HepG2 (cell line): ENCODE measurements around the gene CLDN9. TPM values are rescaled to one million over a fixed set of nuclear protein-coding genes. Genes with fewer than 3 reads are reported as not detected.

Source experiments
- ATAC-seq: fragments of 200-7000 bp; cut with Tn5 transposase; 3 replicates; pipeline ENCODE4 v1.9.1; 2020; ENCODE audit warnings: mild to moderate bottlenecking, moderate library complexity
- BruUV-seq: library from RNA; stranded (reverse); fragments of 400-500 nt; replicated peaks from 2 replicates; lab custom pipeline; 2021; lab: Mats Ljungman, UMichigan
- CTCF ChIA-PET: fragments of 300-600 bp; formaldehyde crosslinking; extraction: SDS; loops from one replicate; lab custom pipeline; 2021; ENCODE audit warnings: low total read pairs, inconsistent platforms, low intra/inter-chr PET ratio; lab: Yijun Ruan, JAX
- POLR2A ChIA-PET: fragments of 350-600 bp; sonication (Branson Sonifier 250); formaldehyde crosslinking; loops from one replicate; lab custom pipeline; 2020; ENCODE audit warnings: antibody characterized with exemption, inconsistent platforms; lab: Yijun Ruan, JAX
- DNase-seq: peaks from one replicate; pipeline ENCODE4 v3.0.0-alpha.2; 2015; ENCODE audit warnings: low spot score
- FAIRE-seq: peaks from 3 replicates; lab custom pipeline; 2011; peaks lifted over from hg19 to GRCh38; lab: Jason Lieb, UNC
- H2AFZ ChIP-seq: one replicate; pipeline ENCODE4 v1.6.1; 2011; ENCODE audit warnings: low read length, inconsistent platforms
- H3K27ac ChIP-seq: fragments of 300-600 bp; 3 replicates; pipeline ENCODE4 v1.8.0; 2011; ENCODE audit warnings: mixed run types, mild to moderate bottlenecking, mixed read lengths, low read length, inconsistent platforms; ENCODE audit not compliant: insufficient read depth; ENCODE audit errors: extremely low read length
- H3K27me3 ChIP-seq, 2 experiments: fragments of 200-600 bp in 1 of 2; 2 replicates in 1 of 2; 3 replicates in 1 of 2; pipeline versions ENCODE4 v1.6.0 to v1.8.0; 2011; ENCODE audit warnings: low read length in 2 of 2, mild to moderate bottlenecking in 2 of 2, moderate library complexity in 2 of 2, inconsistent platforms in 1 of 2; ENCODE audit not compliant: insufficient read depth in 2 of 2, control insufficient read depth in 1 of 2
- H3K36me3 ChIP-seq, 2 experiments: fragments of 200-600 bp in 1 of 2; replicated peaks in 1 of 2; 2 replicates in 1 of 2; 3 replicates in 1 of 2; pipeline versions ENCODE4 v1.5.1 to v1.8.0; 2011; ENCODE audit warnings: low read length in 2 of 2, inconsistent platforms in 1 of 2; ENCODE audit not compliant: insufficient read depth in 2 of 2, control insufficient read depth in 1 of 2
- H3K4me1 ChIP-seq: 2 replicates; pipeline ENCODE4 v1.5.1; 2012; ENCODE audit warnings: low read length, inconsistent platforms; ENCODE audit not compliant: insufficient read depth
- H3K4me2 ChIP-seq: 2 replicates; pipeline ENCODE4 v1.6.0; 2011; ENCODE audit warnings: low read depth, low read length, inconsistent platforms
- H3K4me3 ChIP-seq, 3 experiments: fragments of 200-600 bp in 1 of 3; sonication (generic), shearing (Covaris generic) in 1 of 3; replicated peaks in 1 of 3; 2 replicates each; pipeline ENCODE4 v1.5.1; 2011 to 2016; ENCODE audit warnings: low read length in 3 of 3, inconsistent platforms in 2 of 3, low read depth in 2 of 3, mild to moderate bottlenecking in 2 of 3, control low read depth in 1 of 3, mixed read lengths in 1 of 3; ENCODE audit not compliant: insufficient read depth in 1 of 3
- H3K79me2 ChIP-seq: one replicate; pipeline ENCODE4 v1.6.1; 2011; ENCODE audit warnings: low read length, inconsistent platforms; ENCODE audit not compliant: insufficient read depth
- H3K9ac ChIP-seq: 2 replicates; pipeline ENCODE4 v1.6.0; 2011; ENCODE audit warnings: mild to moderate bottlenecking, low read depth, low read length, inconsistent platforms; ENCODE audit not compliant: insufficient read depth
- H3K9me3 ChIP-seq: 2 replicates; pipeline ENCODE4 v1.5.1; 2012; ENCODE audit warnings: mild to moderate bottlenecking, low read length
- H4K20me1 ChIP-seq: 2 replicates; pipeline ENCODE4 v1.6.0; 2011; ENCODE audit warnings: inconsistent platforms, mild to moderate bottlenecking, low read length, moderate library complexity; ENCODE audit not compliant: insufficient read depth
- CREB1 ChIP-seq, 2 experiments: fragments of 450-650 bp in 1 of 2; IDR thresholded peaks; 2 replicates each; pipeline ENCODE4 v1.6.1; 2016 to 2017; ENCODE audit warnings: control low read depth in 1 of 2, mild to moderate bottlenecking in 1 of 2, missing compliant biosample characterization in 1 of 2, missing genetic modification characterization in 1 of 2
- ELF3 ChIP-seq: IDR thresholded peaks from 2 replicates; pipeline ENCODE4 v1.6.1; 2016; ENCODE audit warnings: missing genetic modification reagents, missing compliant biosample characterization
- HCFC1 ChIP-seq: fragments of 150-350 bp; IDR thresholded peaks from 2 replicates; pipeline ENCODE4 v1.6.1; 2014; ENCODE audit warnings: low read depth, low read length
- ZNF75D ChIP-seq: sonication (generic); formaldehyde crosslinking; IDR thresholded peaks from 2 replicates; pipeline ENCODE4 v1.8.1; 2023; ENCODE audit warnings: missing genetic modification reagents, mild to moderate bottlenecking, borderline replicate concordance
- WGBS: methylation state at CpG from one replicate; pipeline ENCODE4 v1.1.6; 2017; ENCODE audit warnings: low lambda C conversion rate; 5-methylcytosine and 5-hydroxymethylcytosine counted together
- in situ Hi-C: cut with HindIII; loops from 2 replicates; pipeline ENCODE4 v1.10.0; 2017; ENCODE audit warnings: low pct_unique_long_range_greater_than_20kb; ENCODE audit not compliant: extremely low pct_ligation_motif_present
- intact Hi-C: fragments of 100-400 bp; cut with micrococcal nuclease; formaldehyde crosslinking; loops from one replicate; pipeline ENCODE4 v1.10.0; 2022; ENCODE audit not compliant: unreplicated experiment
- polyA plus RNA-seq, 8 experiments: library from polyadenylated mRNA; depleted of rRNA in 3 of 8; stranded (reverse) in 7 of 8; unstranded in 1 of 8; fragments of >200 nt; fragmentation: Illumina TruSeq in 4 of 8; extraction: Trizol in 4 of 8; gene quantifications; 2 replicates each; pipeline versions ENCODE4 v1.2.1 to v1.2.3, GENCODE V29; 2011 to 2016; ENCODE audit warnings: low read depth in 4 of 8, missing spikeins in 1 of 8, mixed read lengths in 1 of 8; ENCODE audit not compliant: insufficient read depth in 1 of 8
- total RNA-seq, 5 experiments: library from RNA; depleted of rRNA; stranded (reverse); fragments of >200 nt; fragmentation: Illumina TruSeq; extraction: Trizol; gene quantifications; 2 replicates each; pipeline ENCODE4 v1.2.3, GENCODE V29; 2016; ENCODE audit warnings: low read depth in 1 of 5
- TF ChIP-seq, protein P1 (sequence below): IDR thresholded peaks from 2 replicates; pipeline ENCODE4 v1.4.0; 2020; ENCODE audit warnings: mild to moderate bottlenecking, missing genetic modification reagents
- TF ChIP-seq, protein P2 (sequence below): sonication (generic); formaldehyde crosslinking; IDR thresholded peaks from 2 replicates; pipeline ENCODE4 v1.5.1; 2020; ENCODE audit warnings: mild to moderate bottlenecking, missing genetic modification reagents, moderate library complexity
- TF ChIP-seq, protein P3 (sequence below): fragments of 450-650 bp; IDR thresholded peaks from 2 replicates; pipeline ENCODE4 v1.6.1; 2016
- TF ChIP-seq, protein P4 (sequence below), 2 experiments: fragments of 450-650 bp in 1 of 2; sonication (generic) in 1 of 2; formaldehyde crosslinking; IDR thresholded peaks; 2 replicates each; pipeline versions ENCODE4 v1.5.0 to v1.8.0; 2020 to 2022; ENCODE audit warnings: mild to moderate bottlenecking in 1 of 2, missing genetic modification reagents in 1 of 2
- TF ChIP-seq, protein P5 (sequence below): sonication (generic); formaldehyde crosslinking; IDR thresholded peaks from 2 replicates; pipeline ENCODE4 v1.5.0; 2020; ENCODE audit warnings: mild to moderate bottlenecking, missing genetic modification reagents

The CLDN9 gene
- total and polyA plus RNA-seq, 2 of the 13 experiments (the other 11 are each of a cell fraction or from before 2014, with no cell fraction given), result 0.15 to 0.26 TPM

DNA sequence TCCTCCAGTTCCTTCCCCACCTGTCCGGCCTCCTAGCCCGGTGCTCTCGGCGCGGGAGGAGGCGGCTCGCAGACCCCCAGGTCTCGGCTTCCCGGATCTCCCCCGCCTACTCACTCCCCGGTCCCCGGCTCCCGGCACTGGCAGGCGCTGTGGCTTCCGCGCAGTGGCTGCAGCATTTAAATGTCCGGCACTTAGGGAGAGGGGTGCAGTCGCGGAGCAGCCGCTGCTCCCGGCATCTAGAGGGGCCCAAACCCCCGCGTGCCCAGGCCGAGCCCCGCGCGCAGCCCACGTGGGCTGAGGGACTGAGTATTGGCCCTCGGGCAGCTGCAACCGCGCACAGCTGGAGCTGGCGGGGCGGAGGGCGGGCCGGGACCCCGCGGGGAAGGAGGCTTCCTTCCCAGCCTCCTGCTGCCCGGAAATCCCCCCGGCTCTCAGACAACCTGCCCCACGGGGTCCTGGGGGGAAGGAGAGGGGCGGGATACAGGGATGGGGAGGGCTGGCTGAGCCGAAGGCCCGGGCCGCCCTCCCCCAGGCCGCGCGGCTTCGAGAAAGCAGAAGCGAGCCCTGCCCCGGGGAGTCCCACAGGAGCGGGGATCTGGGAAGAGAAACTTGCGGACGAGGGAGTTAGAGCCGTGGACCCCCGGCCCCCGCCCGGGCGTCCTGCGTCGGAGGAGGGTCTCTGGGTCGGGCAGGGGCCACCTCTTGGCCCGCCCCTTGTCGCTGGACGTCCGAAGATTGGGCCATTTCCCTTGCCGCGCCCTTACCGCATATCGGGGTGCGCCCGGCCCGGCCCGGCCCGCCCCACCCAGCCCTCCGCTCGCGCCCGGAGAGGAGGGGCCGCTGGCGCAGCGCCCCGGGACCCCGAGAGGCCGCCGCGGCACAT is 33.3 kb downstream of the CLDN9 start, which contains the start of gene MMP25:
MMP25 (plus strand) TSS at position 804 of the 883 bp plus-strand sequence. CDS start 357 bp downstream, outside the sequence.
- no peaks in the 10 kb centered on the region for H3K79me2 ChIP-seq
- CTCF ChIA-PET, result no interaction called here
- H3K4me2 ChIP-seq, result peak within 1 kb of the TSS; percentile 88
- H3K27me3 ChIP-seq, result peaks cover 10 to 77% of the 10 kb centered on the region in 2 experiments
- 11% methylated on average over 30 of the region's 86 CpGs for WGBS
- in situ Hi-C loops (no loop called here), intact Hi-C loops (no loop called here)
- no peaks in the 10 kb centered on the region for H3K36me3 ChIP-seq
- peak within 1 kb of the TSS; percentile 42 to 67 (median 48); a peak in 5 of 6 replicates for H3K4me3 ChIP-seq
- FAIRE-seq (no peak), DNase-seq (no peak), ATAC-seq (peak; percentile 59)
- no peaks in the 10 kb centered on the region for H3K9me3 ChIP-seq
- no peaks in the 10 kb centered on the region for H4K20me1 ChIP-seq
- no peak within 1 kb of the TSS for H3K27ac ChIP-seq
- no peak within 1 kb of the TSS for H2AFZ ChIP-seq
- POLR2A ChIA-PET, result interaction anchor here (0.8 to 1.4 kb wide), 6 partner anchors 13 to 46 kb away, joined by 3 to 7 read pairs (median 4); no protein-coding TSS in a partner anchor
- BruUV-seq, result no TSS peak
- H3K9ac ChIP-seq, result no peak within 1 kb of the TSS
- H3K4me1 ChIP-seq, result peaks cover 25% of the 10 kb centered on the region
- TF ChIP-seq, protein P1, sequence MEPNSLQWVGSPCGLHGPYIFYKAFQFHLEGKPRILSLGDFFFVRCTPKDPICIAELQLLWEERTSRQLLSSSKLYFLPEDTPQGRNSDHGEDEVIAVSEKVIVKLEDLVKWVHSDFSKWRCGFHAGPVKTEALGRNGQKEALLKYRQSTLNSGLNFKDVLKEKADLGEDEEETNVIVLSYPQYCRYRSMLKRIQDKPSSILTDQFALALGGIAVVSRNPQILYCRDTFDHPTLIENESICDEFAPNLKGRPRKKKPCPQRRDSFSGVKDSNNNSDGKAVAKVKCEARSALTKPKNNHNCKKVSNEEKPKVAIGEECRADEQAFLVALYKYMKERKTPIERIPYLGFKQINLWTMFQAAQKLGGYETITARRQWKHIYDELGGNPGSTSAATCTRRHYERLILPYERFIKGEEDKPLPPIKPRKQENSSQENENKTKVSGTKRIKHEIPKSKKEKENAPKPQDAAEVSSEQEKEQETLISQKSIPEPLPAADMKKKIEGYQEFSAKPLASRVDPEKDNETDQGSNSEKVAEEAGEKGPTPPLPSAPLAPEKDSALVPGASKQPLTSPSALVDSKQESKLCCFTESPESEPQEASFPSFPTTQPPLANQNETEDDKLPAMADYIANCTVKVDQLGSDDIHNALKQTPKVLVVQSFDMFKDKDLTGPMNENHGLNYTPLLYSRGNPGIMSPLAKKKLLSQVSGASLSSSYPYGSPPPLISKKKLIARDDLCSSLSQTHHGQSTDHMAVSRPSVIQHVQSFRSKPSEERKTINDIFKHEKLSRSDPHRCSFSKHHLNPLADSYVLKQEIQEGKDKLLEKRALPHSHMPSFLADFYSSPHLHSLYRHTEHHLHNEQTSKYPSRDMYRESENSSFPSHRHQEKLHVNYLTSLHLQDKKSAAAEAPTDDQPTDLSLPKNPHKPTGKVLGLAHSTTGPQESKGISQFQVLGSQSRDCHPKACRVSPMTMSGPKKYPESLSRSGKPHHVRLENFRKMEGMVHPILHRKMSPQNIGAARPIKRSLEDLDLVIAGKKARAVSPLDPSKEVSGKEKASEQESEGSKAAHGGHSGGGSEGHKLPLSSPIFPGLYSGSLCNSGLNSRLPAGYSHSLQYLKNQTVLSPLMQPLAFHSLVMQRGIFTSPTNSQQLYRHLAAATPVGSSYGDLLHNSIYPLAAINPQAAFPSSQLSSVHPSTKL, result 0 out of 2 replicates have a peak, but pooled peaks have one; percentile 9
- TF ChIP-seq, protein P2, sequence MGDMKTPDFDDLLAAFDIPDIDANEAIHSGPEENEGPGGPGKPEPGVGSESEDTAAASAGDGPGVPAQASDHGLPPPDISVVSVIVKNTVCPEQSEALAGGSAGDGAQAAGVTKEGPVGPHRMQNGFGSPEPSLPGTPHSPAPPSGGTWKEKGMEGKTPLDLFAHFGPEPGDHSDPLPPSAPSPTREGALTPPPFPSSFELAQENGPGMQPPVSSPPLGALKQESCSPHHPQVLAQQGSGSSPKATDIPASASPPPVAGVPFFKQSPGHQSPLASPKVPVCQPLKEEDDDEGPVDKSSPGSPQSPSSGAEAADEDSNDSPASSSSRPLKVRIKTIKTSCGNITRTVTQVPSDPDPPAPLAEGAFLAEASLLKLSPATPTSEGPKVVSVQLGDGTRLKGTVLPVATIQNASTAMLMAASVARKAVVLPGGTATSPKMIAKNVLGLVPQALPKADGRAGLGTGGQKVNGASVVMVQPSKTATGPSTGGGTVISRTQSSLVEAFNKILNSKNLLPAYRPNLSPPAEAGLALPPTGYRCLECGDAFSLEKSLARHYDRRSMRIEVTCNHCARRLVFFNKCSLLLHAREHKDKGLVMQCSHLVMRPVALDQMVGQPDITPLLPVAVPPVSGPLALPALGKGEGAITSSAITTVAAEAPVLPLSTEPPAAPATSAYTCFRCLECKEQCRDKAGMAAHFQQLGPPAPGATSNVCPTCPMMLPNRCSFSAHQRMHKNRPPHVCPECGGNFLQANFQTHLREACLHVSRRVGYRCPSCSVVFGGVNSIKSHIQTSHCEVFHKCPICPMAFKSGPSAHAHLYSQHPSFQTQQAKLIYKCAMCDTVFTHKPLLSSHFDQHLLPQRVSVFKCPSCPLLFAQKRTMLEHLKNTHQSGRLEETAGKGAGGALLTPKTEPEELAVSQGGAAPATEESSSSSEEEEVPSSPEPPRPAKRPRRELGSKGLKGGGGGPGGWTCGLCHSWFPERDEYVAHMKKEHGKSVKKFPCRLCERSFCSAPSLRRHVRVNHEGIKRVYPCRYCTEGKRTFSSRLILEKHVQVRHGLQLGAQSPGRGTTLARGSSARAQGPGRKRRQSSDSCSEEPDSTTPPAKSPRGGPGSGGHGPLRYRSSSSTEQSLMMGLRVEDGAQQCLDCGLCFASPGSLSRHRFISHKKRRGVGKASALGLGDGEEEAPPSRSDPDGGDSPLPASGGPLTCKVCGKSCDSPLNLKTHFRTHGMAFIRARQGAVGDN, result peak; percentile 43; the same call in 1 of the 2 replicates
- TF ChIP-seq, protein P3, sequence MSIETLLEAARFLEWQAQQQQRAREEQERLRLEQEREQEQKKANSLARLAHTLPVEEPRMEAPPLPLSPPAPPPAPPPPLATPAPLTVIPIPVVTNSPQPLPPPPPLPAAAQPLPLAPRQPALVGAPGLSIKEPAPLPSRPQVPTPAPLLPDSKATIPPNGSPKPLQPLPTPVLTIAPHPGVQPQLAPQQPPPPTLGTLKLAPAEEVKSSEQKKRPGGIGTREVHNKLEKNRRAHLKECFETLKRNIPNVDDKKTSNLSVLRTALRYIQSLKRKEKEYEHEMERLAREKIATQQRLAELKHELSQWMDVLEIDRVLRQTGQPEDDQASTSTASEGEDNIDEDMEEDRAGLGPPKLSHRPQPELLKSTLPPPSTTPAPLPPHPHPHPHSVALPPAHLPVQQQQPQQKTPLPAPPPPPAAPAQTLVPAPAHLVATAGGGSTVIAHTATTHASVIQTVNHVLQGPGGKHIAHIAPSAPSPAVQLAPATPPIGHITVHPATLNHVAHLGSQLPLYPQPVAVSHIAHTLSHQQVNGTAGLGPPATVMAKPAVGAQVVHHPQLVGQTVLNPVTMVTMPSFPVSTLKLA, result 0 out of 2 replicates have a peak, but pooled peaks have one; percentile 13
- TF ChIP-seq ZNF75D (CRISPR knock-in tag), result no peak
- TF ChIP-seq ELF3 (CRISPR knock-in tag), result no peak
- no peak for TF ChIP-seq HCFC1
- TF ChIP-seq, protein P4, sequence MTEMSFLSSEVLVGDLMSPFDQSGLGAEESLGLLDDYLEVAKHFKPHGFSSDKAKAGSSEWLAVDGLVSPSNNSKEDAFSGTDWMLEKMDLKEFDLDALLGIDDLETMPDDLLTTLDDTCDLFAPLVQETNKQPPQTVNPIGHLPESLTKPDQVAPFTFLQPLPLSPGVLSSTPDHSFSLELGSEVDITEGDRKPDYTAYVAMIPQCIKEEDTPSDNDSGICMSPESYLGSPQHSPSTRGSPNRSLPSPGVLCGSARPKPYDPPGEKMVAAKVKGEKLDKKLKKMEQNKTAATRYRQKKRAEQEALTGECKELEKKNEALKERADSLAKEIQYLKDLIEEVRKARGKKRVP (CRISPR knock-in tag; IDR thresholded peaks at IDR 0.05), result no peak; a peak in 1 of 4 replicates
- no peak for TF ChIP-seq CREB1 (IDR thresholded peaks at IDR 0.05)
- TF ChIP-seq CREB1 (CRISPR knock-in tag; IDR thresholded peaks at IDR 0.05), result no peak
- TF ChIP-seq, protein P5, sequence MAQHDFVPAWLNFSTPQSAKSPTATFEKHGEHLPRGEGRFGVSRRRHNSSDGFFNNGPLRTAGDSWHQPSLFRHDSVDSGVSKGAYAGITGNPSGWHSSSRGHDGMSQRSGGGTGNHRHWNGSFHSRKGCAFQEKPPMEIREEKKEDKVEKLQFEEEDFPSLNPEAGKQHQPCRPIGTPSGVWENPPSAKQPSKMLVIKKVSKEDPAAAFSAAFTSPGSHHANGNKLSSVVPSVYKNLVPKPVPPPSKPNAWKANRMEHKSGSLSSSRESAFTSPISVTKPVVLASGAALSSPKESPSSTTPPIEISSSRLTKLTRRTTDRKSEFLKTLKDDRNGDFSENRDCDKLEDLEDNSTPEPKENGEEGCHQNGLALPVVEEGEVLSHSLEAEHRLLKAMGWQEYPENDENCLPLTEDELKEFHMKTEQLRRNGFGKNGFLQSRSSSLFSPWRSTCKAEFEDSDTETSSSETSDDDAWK (CRISPR knock-in tag), result no peak
